Activated CD4-positive, CD25-positive, alpha-beta regulatory T cell treated with anti-CD3 and anti-CD28 coated beads, Interleukin-2, amount 50 U/mL, for 72 hours (primary cell): ENCODE measurements around the gene FTCD.
"Not testable (repeated sequence)": the region's sequence is repeated elsewhere in the genome, so short reads cannot be mapped to it uniquely, and the experiment has no call there.

Source experiments
- DNase-seq: peaks from one replicate; pipeline ENCODE4 v3.0.0; 2021

Gene FTCD

DNA sequence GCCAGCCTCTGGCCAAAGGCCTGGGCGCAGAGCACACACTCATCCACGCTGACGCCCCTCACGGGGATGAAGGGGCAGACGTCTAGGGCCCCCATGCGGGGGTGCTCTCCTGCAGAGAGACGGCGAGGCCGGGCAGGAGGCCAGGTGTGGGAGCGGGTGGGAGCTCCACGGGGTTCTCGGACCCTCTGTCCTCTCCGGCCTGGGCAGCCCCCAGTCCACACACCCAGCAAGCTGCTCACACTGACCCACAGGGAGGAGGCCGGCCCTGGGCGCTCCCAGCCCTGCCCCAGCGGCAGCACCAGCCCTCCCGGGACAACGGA is 2.5 kb downstream of the FTCD start:
- DNase-seq = peak; percentile 22

DNA sequence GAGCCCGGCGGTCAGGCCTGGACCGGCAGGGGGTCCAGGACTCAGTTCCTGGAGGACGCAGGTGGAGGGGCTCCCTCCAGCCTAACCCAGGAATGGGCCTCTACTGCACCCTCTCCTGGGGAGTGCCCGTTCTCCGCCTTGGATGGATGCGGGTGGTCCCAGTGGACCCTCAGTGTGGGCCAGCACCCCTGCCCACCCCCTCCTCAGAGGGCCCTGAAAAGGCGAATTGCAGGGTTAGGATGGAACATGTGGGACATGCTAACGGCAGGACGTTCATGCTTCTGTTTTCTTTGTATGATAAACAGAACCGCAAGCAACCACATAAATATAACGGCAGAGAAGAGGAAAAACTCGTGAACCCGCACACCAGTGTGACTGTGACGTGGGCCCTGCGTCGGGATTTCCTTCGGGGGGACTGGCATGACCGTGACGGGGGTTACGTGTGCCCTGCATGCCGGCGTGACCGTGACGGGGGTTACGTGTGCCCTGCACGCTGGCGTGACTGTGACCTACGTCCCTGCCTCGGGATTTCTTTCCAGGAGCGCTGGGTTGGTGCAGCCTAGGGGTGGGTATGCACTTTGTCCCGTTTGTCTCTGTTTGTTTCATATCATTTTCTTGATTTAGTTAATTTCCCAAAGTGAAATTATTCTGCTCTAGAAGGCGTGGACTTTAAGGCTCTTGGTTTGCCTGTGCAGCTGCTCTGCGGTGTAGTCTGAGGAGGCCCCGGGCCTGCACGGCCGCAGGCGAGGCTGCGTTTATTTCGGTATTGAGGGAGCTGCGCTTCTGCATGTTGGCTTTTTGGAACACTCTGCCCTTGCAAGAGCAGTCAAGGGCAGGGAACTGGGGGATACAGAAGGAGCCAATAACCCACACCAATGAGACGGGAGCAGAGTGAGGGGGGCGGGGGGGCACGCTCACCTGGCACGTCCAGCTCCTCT is 3.1 kb downstream of the FTCD start:
- DNase-seq = peak; percentile 21

DNA sequence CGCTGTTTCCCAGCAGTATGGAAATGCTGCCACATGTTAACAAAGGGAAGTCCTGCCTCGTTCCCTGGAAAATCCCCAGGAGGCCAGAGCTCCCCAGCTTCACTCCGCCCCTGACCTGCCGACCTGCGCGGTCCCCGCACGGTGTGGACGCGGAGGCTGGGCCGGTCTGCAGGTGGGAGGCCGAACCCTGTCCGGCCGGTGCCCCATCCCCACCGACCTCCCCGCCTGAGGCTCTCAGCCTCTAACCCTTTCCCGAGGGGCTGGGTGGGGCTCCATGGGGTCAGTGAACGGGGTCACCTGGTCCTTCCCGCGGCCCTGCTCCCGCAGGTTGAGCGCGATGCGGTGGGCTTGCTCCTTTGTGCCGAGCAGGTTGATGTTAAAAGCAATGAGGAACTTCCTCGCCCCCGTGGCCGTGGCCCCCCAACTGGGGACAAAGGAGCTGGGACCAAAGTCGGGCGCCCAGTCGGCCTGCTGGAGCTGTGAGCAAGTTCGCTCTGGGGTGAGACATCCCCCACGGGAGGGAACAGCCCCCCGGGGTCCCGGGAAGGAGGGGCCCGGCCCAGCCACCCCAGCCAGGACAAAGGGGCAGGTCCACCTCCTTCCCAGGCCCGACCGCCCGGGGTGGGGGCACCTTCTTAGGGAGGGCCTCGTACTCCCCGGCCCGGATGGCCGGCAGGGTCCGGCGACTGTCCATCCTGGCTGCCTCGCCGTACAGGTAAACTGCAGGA is 4.0 kb downstream of the FTCD start:
- peak; percentile 27 for DNase-seq

DNA sequence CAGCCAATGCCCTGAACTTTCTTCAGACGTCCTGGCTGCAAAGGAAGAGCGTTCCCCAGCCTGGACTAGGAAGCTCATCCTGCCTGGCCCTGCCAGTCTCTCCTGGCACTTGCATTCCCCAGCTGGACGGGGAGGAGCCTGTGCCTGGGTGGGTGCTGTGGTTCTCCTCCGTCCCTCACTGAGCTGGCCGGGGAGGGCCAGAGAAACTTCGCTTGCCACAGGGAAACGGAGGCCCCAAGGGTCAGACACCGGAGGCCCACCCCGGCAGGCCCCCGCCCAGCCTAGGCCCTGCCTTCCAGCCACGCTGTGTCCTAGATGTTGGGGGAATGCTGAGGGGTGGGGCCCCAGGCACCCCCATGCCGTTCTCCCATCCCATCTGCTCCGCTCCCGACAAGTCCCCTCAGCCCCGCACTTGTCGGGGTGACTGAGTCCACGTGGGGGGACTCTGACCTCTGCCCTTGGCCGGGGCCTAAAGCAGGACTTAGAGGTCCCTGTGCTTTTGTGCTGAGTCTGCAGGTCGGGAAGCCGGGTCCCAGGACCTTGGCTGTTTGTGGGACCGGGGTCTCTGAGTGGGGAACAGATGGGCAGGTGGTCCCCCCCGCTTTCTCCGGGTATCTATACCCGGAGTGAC is 4.8 kb downstream of the FTCD start:
- DNase-seq = peak; percentile 24

DNA sequence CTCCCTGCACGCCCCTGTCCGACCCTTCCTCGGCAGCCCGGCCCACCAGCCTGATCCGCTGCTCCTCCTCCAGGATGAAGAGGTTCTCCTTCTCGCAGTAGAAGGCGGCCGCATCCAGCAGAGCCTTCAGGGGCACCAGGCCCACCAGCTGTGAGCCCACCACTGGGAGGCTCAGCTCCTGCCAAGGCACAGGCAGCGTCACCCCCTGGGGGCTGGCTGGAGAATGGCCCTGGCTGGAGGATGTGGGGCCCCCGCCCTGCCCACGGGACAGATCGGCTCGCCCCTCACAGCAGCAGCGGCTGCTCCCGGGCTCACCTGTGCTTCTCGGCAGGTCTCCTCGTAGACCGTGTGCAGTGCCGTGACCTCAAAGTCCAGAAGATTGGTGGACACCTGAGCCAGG is 5.3 kb downstream of the FTCD start:
- peak; percentile 29 for DNase-seq

DNA sequence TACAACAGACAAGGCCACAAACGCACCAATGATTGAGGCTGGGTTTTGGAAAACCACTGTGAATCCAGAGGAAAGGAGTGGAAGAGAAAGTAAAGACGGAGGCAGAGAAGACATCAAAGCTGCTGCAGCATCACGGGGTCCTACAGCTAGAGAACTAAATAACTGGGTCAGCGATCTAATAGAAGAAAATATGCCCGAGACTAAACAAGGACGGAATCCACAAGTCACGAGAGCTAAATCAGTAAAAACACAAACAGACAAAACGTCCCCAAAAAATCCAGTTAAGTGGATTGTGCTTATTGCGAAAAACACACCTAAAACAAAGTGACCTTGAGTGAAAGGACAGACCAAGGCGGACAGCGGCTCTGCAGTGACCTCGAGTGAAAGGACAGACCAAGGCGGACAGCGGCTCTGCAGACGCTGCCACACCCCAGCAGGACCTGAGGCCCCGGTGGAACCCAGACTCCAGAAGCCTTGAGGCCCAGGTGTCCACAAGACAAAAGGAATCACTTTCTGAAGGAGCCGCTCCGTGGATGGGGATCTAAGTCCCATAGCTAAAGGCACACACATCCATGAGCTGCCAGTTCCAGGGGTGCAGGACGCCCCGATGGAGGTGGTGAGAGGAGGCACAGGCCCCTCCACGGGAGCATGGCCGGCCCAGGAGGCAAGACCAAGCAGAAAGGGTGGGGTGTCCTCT is 6.0 kb downstream of the FTCD start:
- peak; percentile 21 for DNase-seq

DNA sequence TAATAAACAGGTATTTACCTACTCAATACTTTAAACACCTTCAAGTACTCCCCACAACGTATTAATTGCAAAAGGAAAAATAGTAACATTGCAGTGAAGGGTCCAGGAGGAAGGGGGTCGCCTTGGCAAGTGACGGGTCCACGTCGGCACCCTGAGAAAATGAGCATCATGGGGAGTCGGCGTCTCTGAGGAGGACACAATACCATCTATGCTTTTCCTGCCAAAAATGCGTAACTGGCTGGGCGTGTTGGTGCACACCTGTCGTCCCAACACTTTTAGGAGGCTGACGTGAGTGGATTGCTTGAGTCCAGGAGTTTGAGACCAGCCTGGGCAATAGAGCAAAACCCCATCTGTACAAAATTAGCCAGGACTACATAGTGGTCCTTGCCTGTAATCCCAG is 7.3 kb downstream of the FTCD start:
- DNase-seq = peak; percentile 17

DNA sequence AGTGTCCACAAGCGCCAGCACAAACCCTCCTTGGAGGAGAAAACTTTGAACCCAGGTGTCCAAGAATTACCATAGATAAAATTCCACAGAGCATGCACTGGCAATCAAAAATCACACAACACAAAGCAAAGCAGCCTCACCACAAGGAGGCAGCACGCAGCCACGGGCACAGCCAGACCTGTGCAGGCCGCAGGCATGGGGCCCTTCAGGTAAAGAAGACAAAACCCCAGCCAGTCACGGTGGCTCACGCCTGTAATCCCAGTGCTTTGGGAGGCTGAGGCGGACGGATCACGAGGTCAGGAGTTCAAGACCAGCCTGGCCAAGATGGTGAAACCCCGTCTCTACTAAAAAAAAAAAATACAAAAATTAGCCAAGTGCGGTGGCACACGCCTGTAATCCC is 8.0 kb downstream of the FTCD start:
- peak; percentile 27 for DNase-seq

DNA sequence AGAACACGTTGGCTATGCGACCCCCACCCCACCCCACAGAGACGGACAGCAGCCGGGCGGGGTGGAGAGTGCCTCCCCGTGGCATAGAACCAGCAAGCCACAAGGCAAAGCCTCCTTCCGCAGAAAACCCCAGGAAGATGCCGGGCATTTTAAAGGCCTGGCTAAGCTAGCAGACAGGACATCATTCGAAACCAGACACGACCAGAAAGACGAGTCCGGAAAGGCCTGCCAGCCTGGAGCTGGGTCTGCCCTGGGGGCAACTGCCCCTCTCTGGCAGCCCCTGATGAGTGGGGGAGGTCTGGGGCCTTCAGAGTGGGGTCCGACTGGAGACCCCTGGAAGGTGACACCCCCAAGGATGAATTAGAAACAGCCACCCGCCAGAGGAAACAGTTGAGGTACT is 8.5 kb downstream of the FTCD start:
- DNase-seq = peak; percentile 19

DNA sequence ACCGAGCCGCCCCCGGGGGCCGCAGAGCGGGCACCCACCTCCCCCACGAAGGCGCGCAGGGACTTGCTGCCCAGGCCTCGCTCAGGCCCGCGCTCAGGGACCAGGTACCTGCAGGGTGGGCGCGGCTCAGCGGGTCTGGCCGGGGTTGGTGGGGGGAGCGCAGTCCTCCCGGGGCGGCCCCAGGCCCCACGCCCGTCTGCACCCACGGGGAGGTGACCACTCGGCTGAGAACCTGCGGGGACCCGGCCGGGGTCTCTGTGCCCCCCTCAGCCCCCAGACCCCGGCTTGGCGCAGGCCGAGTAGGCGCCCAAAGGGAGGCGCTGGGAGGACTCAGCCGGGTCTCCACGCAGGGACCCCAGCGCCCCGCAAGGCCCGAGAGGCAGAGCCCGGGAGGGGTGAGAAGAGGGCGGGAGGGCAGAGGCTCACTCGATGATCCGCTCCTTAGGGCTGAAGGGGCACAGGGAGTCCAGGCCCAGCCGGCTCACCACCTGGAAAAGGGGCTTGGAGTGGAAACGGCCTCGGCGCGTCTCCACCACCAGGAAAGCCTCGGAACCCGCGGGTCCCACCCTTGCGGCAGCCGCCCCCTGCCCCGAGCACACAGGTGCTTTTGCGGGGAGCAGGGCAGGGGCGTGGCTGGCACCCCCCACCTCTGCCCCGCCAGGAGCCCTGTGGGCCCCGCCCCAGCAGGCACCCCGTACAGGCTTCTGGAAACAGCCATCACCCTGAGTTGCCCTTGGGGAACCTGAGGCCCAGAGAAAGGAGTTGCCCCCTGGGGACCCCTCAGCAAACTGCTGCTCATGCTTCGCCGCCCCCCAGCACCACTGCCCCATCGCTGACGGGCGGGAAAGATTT is 9.3 kb downstream of the FTCD start:
- no peak for DNase-seq

DNA sequence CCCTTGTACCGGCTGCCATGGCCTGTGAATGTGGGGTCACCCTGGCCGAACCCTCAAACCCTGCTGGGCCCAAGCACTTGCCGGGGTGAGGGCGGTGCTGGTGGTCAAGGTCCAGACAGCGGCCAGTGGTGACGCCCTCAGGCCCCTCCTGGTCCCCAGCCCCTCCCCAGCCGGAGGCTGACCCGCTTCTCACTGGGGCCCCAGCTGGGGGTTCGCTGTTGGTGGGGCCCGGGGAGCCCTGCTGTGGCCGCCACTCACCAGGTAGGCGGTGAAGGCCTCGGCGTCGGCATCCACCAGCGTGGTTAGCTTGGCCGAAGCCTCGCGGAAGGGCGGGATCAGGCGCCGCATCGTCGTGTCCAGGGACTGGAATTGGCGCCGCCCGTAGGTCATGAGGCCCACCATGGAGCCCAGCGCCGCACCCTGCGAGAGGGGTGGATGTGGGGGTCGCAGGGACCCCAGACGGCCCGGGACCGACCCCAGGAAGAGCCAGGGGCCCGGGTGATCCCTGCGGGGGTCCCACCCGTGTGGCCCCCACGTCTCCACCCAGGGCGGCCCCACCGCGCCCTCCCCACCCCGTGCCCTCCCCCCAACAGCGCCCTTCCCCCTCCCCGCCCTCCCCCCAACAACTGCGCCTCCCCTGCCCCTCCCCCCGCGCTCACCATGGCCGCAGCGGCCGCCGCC is 10.1 kb downstream of the FTCD start:
- DNase-seq = no peak

DNA sequence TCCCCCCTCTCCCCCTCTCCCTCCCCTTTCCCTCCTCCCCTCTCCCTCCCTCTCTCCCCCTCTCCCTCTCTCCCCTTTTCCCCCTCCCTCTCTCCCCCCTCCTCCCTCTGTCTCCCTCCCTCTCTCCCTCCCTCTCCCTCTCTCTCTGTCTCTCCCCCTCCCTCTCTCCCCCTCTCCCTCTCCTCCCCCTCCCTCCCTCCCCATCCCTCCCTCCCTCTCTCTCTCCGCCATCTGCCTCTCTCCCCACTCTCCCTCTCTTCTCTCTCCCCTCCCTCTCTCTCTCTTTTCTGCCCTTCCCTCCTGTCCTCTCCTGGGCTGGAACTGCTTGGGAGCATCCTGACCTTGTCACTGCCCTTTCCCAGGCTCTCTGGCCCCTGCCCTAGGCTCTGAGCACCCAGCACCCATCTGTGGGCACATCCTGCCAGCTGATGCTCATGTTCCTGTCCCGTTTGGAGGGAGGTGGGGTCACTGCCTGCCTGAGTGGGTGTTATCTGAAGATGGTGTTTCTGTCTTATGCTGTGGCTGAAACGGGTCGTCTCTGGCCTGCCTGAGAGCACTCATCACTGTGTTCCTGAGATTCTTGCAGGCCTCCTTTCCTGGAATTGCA is 10.8 kb downstream of the FTCD start:
- DNase-seq = no peak

DNA sequence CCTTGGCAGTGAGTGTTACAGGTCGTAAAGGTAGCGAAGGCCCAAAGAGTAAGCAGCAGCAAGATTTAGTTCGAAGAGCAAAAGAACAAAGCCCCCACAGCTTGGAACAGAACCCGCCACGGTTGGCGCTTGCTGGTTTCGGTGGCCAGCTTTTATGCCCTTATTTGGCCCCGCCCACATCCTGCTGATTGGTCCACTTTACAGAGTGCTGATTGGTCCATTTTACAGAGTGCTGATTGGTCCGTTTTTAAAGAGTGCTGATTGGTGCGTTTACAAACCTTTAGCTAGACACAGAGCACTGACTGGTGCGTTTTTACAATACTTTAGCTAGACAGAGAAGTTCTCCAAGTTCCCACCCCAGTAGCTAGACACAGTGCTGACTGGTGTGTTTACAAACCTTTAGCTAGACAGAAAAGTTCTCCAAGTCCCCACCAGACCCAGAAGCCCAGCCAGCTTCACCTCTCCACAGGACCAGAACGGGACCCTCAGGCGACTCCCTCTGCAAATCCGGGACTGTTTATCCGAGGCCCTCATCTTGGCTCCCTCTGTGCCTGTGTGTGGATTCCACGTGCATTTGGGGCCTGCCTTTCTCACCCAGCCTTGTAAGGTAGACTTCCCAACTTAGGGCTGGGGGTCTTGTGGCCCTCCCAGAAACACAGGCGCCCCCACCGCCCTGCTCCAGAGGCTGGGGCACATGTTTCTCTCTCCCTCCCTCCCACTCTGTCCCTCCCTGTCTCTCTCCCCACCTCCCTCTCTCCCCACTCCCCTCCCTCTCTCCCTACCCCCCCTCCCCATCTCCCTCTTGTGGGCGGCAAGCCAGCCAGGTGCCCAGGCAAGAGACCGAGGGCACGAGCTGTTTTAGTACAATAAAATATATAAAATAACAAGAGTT is 12.6 kb downstream of the FTCD start:
- peak; percentile 51 for DNase-seq

DNA sequence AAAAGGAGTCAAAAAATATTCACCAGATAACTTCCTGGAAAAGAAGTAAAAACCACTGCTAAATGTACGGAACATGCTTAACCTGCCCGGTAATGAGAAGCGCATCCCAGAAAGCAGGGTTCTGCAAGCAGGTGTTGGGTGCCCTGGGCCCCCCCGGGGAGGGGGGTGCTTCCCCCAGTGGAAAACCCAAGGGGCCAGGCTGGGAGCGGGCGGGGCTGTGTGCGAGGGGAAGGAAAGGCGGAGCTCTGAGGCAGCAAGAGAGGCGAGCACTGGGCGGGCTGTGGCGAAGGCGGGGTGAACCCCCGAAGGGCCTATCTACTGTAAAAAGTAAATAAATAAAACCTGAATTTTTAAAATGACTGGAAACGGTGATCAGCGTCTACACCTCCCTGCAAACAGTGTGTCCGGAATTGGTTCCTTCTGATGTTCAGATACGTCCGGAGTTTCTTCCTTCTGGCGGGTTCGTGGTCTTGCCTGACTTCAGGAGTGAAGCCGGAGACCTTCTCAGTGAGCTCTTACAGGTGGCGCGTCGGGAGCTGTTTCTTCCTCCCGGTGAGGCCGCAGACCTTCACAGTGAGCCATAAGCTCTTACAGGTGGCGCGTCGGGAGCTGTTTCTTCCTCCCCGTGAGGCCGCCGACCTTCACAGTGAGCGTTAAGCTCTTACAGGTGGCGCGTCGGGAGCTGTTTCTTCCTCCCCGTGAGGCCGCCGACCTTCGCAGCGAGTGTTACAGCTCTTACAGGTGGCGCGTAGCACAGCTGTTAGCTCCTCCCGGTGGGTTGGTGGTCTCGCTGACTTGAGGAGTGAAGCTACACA is 13.4 kb downstream of the FTCD start:
- no peak for DNase-seq

DNA sequence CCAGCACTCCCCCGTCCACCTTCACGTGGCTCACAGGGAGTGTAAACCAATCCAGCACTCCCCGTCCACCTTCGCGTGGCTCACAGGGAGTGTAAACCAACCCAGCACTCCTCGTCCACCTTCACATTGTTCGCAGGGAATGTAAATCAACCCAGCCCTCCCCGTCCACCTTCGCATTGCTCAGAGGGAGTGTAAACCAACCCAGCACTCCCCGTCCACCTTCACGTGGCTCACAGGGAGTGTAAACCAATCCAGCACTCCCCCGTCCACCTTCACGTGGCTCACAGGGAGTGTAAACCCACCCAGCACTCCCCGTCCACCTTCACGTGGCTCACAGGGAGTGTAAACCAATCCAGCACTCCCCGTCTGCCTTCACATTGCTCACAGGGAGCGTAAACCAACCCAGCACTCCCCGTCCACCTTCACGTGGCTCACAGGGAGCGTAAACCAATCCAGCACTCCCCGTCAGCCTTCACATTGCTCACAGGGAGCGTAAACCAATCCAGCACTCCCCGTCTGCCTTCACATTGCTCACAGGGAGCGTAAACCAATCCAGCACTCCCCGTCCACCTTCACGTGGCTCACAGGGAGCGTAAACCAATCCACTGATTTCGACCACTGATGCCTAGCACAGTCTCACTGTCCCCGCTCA is 14.9 kb downstream of the FTCD start:
- not testable (repeated sequence) for DNase-seq

DNA sequence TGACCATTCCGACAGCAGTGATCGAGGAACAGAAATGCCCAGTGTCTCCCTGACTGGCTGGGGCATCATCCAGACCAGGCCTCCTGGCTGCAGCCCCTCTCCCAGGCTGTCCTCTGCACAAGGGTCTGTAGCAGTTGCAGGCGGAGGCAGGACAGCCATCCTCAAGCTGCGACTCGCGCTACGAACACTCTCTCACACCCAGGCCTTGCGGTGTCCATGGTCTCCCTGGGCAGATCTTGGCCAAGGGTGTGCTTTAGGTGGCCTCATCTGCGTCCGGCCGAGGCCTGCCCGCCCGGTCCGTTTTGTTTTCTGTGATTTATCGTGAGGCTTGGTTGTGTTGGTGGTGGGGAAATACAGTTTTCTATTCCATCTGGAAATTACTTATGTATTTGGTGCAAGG is 15.7 kb downstream of the FTCD start:
- DNase-seq = no peak

DNA sequence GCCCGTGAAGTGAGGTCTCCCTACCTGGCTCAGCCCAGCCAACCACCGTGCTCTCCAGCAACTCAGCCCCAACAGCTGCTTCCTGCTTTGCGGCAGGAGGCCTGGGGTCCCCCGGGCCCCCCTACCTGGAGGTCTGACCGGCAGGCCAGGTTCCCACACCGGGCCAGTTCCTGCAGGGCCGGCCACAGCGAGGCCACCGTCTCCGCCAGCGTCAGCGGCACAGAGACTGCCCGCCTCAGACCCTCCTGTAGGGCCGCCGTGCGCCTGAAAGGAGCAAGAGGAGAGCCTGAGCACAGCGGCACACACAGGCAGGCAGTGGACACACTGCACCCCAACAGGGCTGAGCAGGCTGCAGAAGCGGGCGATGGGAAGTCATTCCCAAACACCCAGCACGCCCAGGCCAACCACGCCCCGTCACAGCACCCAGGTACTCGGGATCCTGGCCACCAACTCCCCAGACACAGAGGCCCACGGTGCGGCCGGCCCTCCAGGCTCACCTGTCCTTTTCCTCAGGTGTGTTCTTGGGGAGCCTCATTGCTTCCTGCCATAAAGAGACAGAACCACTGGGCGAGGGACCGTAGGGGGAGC is 16.9 kb downstream of the FTCD start:
- DNase-seq = no peak

DNA sequence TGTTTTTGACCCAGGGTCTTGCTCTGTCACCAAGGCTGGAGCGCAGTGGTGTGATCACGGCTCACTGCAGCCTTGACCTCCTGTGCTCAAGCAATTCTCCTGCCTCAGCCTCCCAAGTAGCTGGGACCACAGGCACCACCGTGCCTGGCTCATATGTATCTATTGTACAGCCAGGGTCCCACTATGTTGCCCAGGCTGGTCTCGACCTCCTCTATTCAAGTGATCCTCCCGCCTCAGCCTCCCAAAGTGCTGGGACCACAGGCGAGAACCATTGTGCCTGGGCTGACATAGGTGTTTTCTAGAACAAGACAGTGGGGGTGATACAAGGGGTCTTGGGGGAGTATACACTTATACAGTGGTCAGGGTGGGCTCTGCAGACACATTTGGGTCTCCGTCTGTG is 17.5 kb downstream of the FTCD start:
- DNase-seq = no peak
